Ishikawa (cell line): ENCODE results near the gene OR1N2.

Source experiments
- EP300 ChIP-seq: IDR thresholded peaks from 2 replicates; pipeline ENCODE4 v1.6.1; 2012; ENCODE audit warnings: borderline replicate concordance
- REST ChIP-seq: IDR thresholded peaks from 2 replicates; pipeline ENCODE4 v1.6.1; 2012; ENCODE audit warnings: low read depth, mild to moderate bottlenecking
- YY1 ChIP-seq: IDR thresholded peaks from 2 replicates; pipeline ENCODE4 v1.6.1; 2012; ENCODE audit warnings: low read depth

GRCh38 chr9:122518226-122518625 is 34.7 kb upstream of the OR1N2 start:
- TF ChIP-seq EP300 (no peak), YY1 (no peak), REST (no peak)
